ENCODE data around the gene MMP24. TPM values are rescaled to one million over a fixed set of nuclear protein-coding genes. Genes with fewer than 3 reads are reported as not detected.

The MMP24 gene
- total and polyA plus RNA-seq, 2 of the 13 experiments (the other 11 are each of a cell fraction or from before 2014, with no cell fraction given) = 0.29 to 0.35 TPM

DNA sequence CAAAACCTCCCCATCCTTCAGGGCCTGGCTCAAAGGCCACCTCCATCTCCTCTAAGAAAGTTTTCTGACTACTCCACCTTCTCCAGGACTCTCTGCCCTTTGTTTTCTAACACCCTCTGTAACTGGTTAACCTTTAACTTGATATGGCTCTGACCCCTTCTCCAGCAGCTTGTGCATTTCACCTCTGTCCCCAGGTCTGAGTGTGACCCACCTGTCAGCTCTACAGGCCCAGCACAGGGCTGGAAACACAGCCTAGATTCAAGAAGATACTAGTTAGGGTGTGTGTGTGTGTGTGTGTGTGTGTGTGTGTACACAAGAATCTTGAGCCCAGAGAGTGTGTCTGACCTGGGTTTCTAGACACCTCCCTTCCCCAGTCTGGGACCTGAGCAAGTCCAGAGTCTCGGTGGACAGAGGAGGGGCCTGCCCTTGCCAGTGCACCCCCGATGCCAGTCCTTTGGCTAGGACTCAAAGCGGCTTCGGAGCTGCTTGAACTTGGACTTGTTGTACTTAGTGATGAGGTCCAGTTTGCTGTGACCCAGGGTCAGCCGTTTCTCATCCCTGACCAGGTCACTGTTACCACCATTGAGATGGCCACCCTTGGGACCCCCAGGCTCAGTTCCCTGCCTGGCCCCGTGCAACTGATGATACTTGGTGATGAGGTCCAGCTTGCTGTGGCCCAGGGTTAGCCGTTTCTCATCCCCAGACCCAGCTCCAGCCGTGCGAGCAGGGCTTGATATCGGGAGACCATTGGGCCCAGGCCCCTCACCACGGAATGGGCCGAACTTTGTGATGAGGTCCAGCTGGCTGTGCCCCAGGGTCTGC is 59.8 kb downstream of the MMP24 start (continued):
- TF ChIP-seq ZNF33A (CRISPR knock-in tag; IDR thresholded peaks at IDR 0.05; ENCODE audit: borderline replicate concordance) (no peak), ZSCAN22 (CRISPR knock-in tag; IDR thresholded peaks at IDR 0.05) (no peak), RBAK (CRISPR knock-in tag; IDR thresholded peaks at IDR 0.05) (no peak; the same call in 1 of the 2 replicates), ZNF780A (CRISPR knock-in tag; IDR thresholded peaks at IDR 0.05) (no peak), MED1 (CRISPR knock-in tag; IDR thresholded peaks at IDR 0.05) (no peak; the same call in none of the 2 replicates)
- TF ChIP-seq, protein P1, sequence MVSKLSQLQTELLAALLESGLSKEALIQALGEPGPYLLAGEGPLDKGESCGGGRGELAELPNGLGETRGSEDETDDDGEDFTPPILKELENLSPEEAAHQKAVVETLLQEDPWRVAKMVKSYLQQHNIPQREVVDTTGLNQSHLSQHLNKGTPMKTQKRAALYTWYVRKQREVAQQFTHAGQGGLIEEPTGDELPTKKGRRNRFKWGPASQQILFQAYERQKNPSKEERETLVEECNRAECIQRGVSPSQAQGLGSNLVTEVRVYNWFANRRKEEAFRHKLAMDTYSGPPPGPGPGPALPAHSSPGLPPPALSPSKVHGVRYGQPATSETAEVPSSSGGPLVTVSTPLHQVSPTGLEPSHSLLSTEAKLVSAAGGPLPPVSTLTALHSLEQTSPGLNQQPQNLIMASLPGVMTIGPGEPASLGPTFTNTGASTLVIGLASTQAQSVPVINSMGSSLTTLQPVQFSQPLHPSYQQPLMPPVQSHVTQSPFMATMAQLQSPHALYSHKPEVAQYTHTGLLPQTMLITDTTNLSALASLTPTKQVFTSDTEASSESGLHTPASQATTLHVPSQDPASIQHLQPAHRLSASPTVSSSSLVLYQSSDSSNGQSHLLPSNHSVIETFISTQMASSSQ (IDR thresholded peaks at IDR 0.05; ENCODE audit: low read depth) = peak; percentile 96
- TF ChIP-seq, protein P1 (CRISPR knock-in tag; IDR thresholded peaks at IDR 0.05; ENCODE audit: borderline replicate concordance) = peak; percentile 95

Measured in HepG2 (cell line).